Measurements from ENCODE around the gene NT5C3B.

DNA sequence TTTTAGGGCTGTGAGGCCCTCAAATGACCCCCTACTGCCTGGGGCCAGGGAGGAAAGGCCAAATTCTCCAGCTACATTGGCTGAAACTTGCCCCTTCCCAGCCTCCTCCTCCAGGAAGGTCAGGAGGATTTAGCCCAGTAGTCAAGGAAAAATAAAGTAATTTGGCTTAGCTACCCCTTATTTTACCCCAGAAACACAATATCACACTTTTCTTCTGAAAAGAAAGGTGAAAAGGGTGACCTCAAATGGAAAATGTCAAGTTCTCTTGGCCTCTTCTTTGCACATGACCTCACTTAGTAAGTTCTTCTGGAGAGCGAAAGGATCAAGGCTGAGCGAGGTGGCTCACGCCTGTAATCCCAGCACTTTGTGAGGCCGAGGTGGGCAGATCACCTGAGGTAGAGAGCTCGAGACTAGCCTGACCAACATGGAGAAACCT, 41.5 kb downstream of the NT5C3B start:
- no peak for TF ChIP-seq CTCF (IDR thresholded peaks at IDR 0.05; ENCODE audit: insufficient read depth, low read length)
- TF ChIP-seq, protein P1, sequence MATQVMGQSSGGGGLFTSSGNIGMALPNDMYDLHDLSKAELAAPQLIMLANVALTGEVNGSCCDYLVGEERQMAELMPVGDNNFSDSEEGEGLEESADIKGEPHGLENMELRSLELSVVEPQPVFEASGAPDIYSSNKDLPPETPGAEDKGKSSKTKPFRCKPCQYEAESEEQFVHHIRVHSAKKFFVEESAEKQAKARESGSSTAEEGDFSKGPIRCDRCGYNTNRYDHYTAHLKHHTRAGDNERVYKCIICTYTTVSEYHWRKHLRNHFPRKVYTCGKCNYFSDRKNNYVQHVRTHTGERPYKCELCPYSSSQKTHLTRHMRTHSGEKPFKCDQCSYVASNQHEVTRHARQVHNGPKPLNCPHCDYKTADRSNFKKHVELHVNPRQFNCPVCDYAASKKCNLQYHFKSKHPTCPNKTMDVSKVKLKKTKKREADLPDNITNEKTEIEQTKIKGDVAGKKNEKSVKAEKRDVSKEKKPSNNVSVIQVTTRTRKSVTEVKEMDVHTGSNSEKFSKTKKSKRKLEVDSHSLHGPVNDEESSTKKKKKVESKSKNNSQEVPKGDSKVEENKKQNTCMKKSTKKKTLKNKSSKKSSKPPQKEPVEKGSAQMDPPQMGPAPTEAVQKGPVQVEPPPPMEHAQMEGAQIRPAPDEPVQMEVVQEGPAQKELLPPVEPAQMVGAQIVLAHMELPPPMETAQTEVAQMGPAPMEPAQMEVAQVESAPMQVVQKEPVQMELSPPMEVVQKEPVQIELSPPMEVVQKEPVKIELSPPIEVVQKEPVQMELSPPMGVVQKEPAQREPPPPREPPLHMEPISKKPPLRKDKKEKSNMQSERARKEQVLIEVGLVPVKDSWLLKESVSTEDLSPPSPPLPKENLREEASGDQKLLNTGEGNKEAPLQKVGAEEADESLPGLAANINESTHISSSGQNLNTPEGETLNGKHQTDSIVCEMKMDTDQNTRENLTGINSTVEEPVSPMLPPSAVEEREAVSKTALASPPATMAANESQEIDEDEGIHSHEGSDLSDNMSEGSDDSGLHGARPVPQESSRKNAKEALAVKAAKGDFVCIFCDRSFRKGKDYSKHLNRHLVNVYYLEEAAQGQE (IDR thresholded peaks at IDR 0.05; ENCODE audit: insufficient replicate concordance, low read depth): no peak

Data from HL-60 (cell line).